Islet precursor cell (in vitro differentiated cells): ENCODE data around the gene EXD2.
A peak's percentile ranks its signal among the peaks of the same experiment; 100 is the strongest.
"Not testable (repeated sequence)": the region's sequence is repeated elsewhere in the genome, so short reads cannot be mapped to it uniquely, and the experiment has no call there.

Experiments
- DNase-seq: peaks from one replicate; pipeline ENCODE4 v3.0.0-alpha.2; 2018

The EXD2 gene

GRCh38 chr14:69199786-69200185, 8.5 kb downstream of the EXD2 start:
- no peak for DNase-seq

- DNase-seq = no peak
These were observed 13.5 kb downstream of the EXD2 start for GRCh38 chr14:69204753-69205152.

GRCh38 chr14:69207435-69208041, 16.2 kb downstream of the EXD2 start:
- no peak for DNase-seq

GRCh38 chr14:69208666-69209065, 17.4 kb downstream of the EXD2 start:
- no peak for DNase-seq

GRCh38 chr14:69214393-69214792, 23.1 kb downstream of the EXD2 start:
- DNase-seq = no peak

GRCh38 chr14:69217663-69218062, 26.4 kb downstream of the EXD2 start:
- DNase-seq = not testable (repeated sequence)

GRCh38 chr14:69224946-69225345, 33.6 kb downstream of the EXD2 start:
- DNase-seq = no peak

GRCh38 chr14:69226178-69226577, 34.9 kb downstream of the EXD2 start:
- DNase-seq = no peak

- DNase-seq = no peak
These were observed 35.4 kb downstream of the EXD2 start for GRCh38 chr14:69226736-69227135.

GRCh38 chr14:69231486-69231885, 40.2 kb downstream of the EXD2 start:
- DNase-seq = no peak

- DNase-seq = no peak
These were observed 41.1 kb downstream of the EXD2 start for GRCh38 chr14:69232388-69232787.

GRCh38 chr14:69234106-69234505, 42.8 kb downstream of the EXD2 start:
- no peak for DNase-seq

GRCh38 chr14:69235708-69236107, 44.4 kb downstream of the EXD2 start:
- no peak for DNase-seq

- DNase-seq = no peak
These were observed 45.8 kb downstream of the EXD2 start for GRCh38 chr14:69237142-69237541.

GRCh38 chr14:69237584-69237983, 46.3 kb downstream of the EXD2 start:
- no peak for DNase-seq

- DNase-seq = no peak
These were observed 47.6 kb downstream of the EXD2 start for GRCh38 chr14:69238883-69239282.

GRCh38 chr14:69240527-69241173, 49.4 kb downstream of the EXD2 start:
- DNase-seq = no peak

- no peak for DNase-seq
These were observed 50.3 kb downstream of the EXD2 start for GRCh38 chr14:69241577-69241976.

GRCh38 chr14:69242311-69243224, 51.3 kb downstream of the EXD2 start:
- DNase-seq = peak; percentile 71

- DNase-seq = no peak
These were observed 53.6 kb downstream of the EXD2 start for GRCh38 chr14:69244946-69245345.

GRCh38 chr14:69246331-69246730, 55.0 kb downstream of the EXD2 start:
- no peak for DNase-seq

GRCh38 chr14:69247676-69248440, 56.6 kb downstream of the EXD2 start:
- no peak for DNase-seq

- no peak for DNase-seq
These were observed 58.3 kb downstream of the EXD2 start for GRCh38 chr14:69249603-69250002.
